Neural progenitor cell (in vitro differentiated cells): ENCODE measurements around the gene KATNAL1.
"Not testable (repeated sequence)": the region's sequence is repeated elsewhere in the genome, so short reads cannot be mapped to it uniquely, and the experiment has no call there.

Experiments used
- CTCF ChIP-seq: fragments of 200-600 bp; sonication (generic); IDR thresholded peaks from 2 replicates; pipeline ENCODE4 v1.5.1; 2017; ENCODE audit warnings: antibody characterized with exemption, mild to moderate bottlenecking
- EZH2 ChIP-seq: fragments of 200-600 bp; sonication (generic); IDR thresholded peaks from 2 replicates; pipeline ENCODE4 v1.6.1; 2017; ENCODE audit warnings: antibody characterized with exemption, mild to moderate bottlenecking, moderate library complexity

GRCh38 chr13:30270035-30270434 lies 37.3 kb downstream of the KATNAL1 start:
- TF ChIP-seq CTCF, EZH2: not testable (repeated sequence)
